ENCODE results near the gene MIPOL1.

DNA sequence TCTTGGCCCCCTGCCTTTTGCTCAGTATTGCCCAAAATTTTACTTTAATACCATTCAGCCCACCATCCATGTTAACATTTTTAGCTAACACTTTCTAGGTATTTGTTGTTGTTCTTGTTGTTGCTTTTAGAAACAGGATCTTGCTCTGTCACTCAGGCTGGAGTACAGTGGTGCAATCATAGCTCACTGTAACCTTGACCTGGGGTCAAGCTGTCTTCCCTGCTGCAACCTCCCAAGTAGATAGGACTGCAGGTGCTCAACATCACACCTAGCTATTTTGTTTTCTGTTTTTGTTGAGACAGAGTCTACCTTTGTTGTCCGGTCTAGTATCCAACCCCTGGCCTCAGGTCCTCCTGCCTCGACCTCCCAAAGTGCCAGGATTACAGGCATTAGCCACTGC, 4.0 kb downstream of the MIPOL1 start:
- TF ChIP-seq, protein P1, sequence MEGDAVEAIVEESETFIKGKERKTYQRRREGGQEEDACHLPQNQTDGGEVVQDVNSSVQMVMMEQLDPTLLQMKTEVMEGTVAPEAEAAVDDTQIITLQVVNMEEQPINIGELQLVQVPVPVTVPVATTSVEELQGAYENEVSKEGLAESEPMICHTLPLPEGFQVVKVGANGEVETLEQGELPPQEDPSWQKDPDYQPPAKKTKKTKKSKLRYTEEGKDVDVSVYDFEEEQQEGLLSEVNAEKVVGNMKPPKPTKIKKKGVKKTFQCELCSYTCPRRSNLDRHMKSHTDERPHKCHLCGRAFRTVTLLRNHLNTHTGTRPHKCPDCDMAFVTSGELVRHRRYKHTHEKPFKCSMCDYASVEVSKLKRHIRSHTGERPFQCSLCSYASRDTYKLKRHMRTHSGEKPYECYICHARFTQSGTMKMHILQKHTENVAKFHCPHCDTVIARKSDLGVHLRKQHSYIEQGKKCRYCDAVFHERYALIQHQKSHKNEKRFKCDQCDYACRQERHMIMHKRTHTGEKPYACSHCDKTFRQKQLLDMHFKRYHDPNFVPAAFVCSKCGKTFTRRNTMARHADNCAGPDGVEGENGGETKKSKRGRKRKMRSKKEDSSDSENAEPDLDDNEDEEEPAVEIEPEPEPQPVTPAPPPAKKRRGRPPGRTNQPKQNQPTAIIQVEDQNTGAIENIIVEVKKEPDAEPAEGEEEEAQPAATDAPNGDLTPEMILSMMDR (IDR thresholded peaks at IDR 0.05; ENCODE audit: extremely low read depth in 1 of 2, insufficient read depth in 1 of 2, low read depth in 1 of 2, low read length in 2 of 2) = no peak
- TF ChIP-seq POLR2A (IDR thresholded peaks at IDR 0.05; ENCODE audit: low read depth, low read length) = no peak
- TF ChIP-seq, protein P2, sequence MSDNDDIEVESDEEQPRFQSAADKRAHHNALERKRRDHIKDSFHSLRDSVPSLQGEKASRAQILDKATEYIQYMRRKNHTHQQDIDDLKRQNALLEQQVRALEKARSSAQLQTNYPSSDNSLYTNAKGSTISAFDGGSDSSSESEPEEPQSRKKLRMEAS (IDR thresholded peaks at IDR 0.05; ENCODE audit: insufficient read depth, insufficient read length) = no peak
